ENCODE results near the gene FAM111A.

Gene FAM111A

DNA sequence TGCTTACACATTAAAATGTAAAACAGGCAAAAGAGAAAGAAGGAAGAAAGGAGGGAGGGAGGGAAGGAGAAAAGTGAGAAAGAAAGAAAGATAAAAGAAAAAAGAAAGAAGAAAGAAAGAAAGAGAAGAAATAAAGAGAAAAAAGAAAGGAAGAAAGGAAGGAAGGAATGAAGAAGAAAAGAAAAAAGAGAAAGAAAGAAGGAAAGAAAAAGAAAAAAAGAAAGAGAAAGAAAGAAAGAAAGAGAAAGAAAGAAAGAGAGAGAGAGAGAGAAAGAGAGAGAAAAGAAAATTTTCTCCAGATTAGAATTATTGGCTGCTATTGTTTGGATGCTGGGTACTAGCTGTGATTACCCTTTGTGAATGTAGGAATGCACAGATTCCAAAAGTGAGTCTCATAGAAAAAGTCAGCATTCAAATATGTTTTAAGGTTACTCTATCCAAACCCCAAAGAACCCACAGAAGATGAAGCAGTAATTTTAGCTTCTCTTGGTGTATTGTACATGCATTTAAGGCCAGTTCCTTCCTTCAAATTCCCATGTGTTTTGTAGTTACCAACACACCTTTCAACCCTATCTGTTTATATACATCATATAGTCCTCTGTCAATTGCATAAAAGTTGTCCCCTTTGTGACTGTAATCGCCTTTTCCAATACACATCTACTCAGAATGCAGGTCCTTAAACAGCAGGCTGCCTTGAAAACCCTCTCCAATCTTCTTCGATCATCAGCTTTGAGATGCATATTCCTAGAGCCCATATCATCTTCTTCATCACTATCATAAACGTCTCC is 789 bp upstream of the FAM111A start:
- DNase-seq, result peak; percentile 33

DNA sequence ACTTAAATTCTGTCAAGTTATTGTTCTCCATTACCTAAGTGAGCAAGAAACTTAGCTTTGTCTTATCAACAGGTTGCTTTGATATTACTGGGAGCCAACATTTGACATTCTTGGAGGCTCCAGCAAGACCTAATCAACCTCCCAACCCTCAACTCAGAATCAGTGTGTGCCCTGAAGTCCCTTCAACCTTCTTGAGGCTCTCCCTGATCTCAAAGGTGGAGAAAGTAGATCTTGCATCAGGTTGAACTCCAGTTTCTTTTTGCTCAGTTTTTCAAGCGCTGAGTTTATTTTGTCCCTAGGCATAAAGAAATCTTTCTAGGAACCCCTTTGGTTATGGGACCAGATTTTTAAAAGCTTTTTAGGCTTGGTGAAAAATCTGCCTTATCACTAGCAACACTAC is 1.4 kb downstream of the FAM111A start:
- DNase-seq, result no peak

DNA sequence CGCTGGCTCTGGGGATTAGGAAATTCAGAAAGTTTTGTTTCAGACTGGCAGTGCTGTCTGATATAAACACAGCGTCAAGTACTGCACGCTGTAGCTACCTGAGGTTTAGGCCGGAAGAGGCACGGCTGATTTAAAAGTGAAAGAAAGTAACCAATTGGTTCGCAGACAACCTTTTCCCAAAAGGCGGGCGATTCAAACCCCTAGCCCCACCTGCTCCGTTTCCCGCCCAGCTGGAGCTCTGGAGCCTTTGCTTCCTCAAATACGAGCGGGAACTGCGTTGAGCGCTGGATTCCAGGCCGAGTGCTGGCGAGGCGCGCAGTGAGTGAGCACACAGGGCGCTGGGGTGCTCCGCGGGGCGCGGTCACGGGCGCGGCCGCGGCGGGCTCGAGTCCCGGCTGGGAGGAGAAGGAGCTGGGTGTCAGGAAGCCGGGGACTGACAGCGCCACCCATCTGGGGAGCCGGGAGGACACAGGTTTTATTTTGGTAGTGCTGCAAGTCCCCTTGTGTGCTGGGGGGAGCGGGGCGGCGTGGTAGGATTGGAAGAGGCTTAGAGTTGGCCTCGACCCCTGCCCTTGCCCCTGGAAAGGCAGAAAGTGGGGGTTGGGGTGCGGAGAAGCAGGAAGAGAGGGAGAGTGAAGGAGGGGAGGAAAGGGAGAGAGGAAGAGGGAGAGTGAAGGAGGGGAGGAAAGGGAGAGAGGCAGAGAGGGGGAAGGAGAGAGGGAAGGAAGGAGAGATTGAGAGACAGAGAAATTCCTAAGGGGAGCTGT is 2.1 kb downstream of the FAM111A start:
- DNase-seq, result peak; percentile 93

DNA sequence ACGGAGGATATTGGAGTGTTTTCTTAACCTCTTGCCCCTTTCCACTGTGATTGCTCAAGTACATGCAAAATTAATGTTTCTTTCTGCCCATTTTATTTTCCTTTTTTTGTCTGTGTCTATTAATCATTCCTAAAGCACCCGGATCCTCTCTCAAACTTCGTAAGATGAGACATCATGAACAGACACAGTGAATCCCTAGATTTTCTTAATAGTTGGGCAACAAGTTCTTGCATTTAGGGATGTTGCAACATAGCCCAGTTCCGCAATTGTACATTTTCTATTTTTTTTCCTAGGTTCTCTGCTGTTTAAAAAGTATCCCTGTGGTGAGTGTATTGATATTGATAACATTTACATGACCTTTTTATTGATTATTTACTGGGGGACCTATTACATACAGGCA is 2.9 kb downstream of the FAM111A start:
- peak; percentile 27 for DNase-seq

DNA sequence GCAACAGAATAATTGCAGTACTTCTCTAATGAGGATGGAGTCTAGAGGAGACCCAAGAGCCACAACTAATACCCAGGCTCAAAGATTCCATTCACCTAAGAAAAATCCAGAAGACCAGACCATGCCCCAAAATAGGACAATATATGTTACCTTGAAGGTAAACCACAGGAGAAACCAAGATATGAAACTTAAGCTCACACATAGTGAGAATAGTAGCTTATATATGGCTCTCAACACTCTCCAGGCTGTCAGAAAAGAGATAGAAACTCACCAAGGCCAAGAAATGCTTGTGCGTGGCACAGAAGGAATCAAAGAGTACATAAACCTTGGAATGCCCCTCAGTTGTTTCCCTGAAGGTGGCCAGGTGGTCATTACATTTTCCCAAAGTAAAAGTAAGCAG is 9.1 kb downstream of the FAM111A start:
- DNase-seq, result no peak

DNA sequence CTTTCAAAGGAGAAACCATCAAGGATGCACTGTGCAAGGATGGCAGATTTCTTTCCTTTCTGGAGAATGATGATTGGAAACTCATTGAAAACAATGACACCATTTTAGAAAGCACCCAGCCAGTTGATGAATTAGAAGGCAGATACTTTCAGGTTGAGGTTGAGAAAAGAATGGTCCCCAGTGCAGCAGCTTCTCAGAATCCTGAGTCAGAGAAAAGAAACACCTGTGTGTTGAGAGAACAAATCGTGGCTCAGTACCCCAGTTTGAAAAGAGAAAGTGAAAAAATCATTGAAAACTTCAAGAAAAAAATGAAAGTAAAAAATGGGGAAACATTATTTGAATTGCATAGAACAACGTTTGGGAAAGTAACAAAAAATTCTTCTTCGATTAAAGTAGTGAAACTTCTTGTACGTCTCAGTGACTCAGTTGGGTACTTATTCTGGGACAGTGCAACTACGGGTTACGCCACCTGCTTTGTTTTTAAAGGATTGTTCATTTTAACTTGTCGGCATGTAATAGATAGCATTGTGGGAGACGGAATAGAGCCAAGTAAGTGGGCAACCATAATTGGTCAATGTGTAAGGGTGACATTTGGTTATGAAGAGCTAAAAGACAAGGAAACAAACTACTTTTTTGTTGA is 9.8 kb downstream of the FAM111A start:
- DNase-seq, result no peak

DNA sequence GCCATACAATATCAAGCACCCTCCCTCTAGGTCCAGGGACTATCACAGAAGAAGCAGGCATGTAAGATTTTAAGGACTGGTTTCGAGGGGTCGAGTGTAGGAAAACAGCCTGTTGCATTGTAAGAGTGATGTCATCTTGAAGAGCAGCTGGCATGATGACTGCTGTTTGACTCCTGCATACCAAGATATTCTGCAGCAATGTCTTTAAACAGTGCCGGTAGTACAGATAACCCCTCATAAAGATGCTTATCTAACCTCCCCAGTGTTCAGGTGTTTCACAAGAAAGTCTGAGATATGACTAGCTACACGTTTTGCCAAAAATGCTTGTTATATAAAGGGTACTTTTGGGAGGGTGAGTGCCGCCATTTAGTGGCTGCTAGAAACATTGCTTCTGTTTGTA is 12.0 kb downstream of the FAM111A start:
- DNase-seq, result no peak

DNA sequence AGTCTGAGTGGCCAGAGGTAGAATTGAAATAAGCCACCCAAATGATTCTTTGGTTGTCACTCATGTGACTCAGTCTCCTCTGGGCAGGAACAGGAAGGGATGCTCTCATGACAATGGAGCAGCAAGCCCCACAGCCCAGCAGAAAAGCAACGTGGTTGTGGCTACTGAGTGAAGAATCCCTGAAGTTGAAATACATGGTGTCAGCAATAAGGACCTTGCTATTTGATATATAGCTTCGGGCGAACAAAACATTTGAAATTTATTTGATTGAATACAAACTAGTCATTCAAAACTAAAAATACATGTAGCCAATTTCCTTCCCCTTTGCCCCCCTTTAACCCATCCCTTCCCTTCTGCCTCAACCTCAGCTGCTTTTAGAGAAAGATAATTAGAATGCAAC is 14.8 kb downstream of the FAM111A start:
- no peak for DNase-seq

DNA sequence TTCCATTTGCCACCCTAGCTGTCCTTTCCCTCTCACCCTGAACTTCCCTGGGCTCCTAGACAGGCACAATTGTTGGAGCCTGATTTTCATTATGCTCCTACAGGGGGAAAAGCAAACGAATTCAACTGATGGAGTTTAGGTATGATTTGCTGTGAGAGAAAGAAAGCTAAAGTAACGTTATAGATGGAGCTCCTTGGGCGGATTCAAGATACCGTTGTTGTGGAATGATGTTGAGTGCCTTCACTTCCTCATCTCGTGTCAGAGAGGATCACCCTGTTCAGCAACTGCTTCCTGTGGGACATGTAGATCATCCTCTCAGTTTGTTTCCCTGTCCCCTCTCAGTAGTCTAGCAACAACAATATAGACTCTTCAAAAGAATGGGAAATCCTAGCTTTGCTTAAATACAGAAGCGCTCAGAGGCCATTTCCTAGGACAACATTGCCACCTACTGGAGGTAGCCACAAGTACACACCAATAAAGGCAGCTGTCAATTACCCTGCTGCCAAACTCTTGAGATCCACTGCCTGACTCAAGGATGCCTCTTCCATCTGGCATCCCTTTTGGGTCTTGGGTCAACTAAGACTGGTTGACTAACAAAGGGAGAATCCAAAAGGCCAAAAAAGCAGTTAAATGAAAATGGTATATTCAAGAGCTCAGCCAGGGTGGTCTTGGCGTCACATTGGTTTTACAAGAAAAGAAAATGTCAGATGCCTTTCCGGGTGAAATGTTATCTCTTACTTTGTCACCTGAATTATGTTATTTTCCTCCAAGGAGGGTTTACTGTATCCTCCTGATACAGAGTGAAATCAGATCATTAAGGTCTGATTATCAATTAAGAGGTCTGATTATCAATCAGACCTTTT is 15.8 kb downstream of the FAM111A start:
- peak; percentile 25 for DNase-seq

DNA sequence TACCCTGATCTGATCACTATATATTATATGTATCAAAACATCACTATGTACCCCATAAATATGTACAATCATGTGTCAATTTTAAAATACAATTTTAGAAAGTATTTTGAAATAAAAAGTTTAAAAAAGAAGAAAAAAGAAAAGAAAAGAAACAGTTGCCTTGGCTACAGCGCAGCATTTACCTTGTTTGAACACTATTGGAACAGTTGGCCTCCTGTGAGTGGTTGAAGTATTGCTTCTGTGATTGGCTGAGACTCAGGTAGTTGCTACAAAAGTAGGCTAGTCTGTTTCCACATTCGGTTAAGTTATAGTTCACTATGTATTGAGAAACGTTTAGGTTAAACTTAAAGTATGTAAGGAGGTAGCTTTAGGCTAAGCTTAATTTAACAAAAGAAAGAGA is 21.4 kb downstream of the FAM111A start:
- DNase-seq, result no peak

DNA sequence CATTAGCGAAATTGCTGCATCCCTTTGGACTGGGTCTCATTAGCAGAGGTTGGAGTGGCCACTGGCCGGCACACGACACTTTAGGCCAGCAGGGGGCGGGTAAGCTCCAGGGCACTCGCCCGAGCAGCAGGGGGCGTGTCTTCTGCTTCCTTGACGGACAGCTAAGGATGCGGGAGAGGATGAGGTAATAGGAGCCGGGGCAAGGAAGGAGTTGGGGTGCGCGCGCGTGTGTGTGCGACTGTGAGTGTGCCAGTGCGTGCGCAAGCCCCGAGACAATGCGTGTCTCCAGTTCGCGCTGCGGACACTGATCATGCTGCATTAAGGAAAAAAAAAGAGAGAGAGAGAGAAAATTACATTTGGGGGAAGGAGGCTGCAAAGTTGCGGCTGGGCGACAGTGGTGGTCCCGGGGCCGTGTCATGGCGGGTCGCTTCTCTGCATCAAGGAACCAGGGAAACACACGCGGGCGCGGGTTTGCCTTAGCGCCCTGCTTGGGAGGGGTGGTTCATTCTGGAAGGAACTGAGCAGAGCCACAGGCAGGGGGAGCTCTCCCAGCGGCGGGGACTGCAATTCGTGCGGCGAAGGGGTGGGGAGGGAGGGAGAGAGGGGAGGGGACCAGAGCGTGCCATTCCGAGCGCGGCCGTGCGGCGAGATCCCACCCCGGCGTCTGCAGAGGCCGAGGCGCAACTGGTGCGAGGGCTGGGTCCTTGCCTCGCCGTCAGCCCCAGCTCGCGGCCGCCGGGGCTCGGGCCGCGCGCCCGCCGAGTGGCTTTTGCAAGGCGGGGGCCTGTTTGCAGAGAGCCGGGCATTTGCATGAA is 29.1 kb downstream of the FAM111A start, which contains the start of gene DTX4:
Gene DTX4 (plus strand): TSS at position 625 of the 815 bp plus-strand sequence. CDS start 464 bp downstream, outside the sequence.
- peak; percentile 81 for DNase-seq

DNA sequence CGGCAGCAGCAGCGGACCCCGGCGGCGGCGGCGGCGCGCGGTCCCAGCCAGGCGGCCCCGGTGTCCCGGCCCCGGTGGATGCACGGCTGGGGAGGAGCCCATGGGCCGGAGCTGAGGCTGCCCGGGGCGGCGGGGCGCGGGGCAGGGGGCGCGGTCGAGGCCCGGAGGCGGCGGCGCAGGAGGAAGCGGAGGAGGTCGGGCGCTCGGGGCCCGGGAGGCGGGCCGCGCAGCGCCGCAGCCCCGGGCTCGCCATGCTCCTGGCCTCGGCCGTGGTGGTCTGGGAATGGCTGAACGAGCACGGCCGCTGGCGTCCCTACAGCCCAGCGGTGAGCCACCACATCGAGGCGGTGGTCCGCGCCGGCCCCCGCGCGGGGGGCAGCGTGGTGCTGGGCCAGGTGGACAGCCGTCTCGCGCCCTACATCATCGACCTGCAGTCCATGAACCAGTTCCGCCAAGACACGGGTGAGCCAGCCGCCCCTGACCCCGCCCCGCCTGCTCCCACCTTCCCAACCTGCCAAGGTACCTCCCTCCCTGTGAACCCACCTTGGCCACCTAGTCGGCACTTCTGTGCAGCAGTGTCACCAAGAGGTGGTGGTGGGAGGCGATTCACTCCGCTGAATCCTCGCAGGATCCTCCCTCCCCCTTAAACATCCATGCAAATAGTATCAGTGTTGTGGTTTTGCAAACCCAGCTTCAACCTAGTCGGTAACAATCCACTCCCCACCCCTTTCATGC is 29.9 kb downstream of the FAM111A start:
- peak; percentile 7 for DNase-seq

DNA sequence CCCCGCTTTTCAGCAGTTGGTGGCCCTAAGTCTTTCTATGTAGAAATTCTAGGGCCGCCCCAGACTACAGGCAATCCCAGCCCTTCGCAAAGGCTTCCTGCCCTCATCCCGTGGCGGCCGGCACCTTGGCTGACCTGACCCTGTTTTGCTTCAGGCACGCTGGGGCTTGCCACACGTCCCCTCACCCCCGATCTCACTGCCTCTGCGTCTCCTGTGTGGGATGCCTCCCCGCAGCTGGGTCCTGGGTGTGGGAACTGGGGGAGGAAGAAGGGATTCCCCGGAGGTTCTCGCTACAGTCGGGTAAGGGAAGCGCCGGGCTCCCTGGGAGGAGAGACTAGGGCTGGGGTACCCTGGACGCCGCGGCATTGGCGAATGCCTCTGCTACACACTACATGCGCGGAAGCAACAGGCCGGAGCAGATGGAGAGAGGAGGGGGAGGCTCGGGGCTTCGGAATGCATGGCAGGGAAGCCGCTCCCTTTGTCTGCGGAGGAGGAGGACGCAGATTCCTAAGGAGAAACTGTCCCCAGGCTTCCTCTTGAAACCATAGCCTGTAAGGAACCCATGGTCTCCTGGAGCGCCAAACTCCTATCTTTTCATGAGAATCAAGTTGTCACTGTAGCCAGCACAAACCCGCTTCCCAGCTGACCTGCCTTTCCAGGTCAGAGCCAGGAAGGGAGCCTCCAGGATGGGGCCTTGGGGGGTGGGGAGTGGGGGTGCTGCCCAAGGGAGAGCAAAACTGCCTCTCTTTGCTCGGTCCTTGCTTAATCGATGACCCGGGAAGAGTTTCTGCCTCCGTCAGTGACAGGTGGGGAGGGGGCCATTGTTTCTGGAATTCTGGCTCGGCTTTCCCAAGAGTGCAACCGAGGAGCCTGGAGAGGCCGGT is 30.7 kb downstream of the FAM111A start:
- DNase-seq, result peak; percentile 41

DNA sequence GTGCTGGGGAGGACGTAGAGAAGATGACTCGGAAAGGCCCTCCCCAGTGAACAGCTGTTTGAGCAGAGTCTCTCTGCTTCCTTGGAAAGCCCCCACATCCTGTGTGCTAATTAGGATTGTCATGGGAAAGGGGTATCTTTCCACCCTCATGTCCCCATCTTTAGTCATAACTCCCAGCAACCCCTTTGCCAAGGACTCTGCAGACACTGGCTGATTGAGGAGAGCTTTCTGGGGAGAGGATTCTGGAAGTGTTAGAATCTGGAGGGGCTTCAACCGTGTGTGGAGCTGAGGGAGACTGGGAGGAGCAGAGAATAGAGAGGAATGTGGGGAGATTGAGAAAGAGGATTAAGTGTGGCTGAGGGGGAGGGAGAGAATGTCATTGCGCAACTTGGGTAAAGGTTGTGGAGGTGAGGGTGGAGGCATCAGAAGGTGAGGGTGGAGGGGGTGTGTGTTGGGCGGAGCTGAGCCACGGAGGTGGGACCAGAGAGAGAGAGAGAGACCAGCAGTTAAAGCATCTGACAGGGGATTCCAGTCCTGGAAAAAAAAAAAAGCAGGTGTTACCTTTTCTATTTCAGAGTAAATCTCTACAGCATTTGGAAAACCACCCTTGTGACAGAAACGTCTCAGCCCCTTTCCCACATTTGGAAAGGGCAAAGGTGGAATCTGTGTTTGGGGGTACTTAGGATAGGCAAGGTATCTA is 31.5 kb downstream of the FAM111A start:
- peak; percentile 83 for DNase-seq

DNA sequence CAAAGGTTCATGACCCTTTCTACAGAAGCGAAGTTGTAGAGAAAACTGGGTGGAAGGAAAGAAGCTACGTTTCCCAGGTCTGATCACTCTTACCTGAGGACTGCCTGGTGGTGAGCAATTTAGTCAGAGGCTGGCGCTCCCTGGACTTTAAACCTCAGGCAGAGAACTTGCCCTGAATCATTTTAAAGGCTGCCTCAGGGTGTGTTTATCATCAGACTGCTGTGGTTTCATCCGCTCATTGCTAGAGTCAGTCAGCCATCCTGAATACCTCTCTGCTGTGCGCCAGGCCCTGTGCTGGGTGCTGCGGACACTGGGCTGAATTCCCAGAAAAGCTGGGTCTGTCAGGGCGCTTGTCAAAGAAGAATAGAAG is 32.0 kb downstream of the FAM111A start:
- DNase-seq, result peak; percentile 92

DNA sequence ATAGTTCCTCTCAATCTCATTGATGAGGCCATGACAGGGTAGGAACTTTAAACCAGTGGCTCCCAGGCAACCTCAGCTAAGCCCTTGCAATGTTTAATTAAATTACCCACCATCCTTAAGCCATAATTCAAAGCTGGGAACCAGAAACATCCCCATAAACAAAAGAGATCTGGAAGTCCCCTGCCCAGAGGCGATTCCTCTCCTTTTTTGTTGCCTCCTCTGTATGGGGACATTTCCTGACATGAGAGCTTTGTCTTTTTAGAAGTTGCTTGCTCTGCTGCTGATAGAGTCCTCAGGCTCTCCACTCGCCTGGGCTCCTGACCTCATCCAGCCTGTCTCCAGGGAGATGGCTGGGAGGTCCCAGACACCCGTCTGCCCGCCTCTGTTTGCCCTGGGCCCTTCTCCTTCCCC is 32.4 kb downstream of the FAM111A start:
- DNase-seq, result no peak

DNA sequence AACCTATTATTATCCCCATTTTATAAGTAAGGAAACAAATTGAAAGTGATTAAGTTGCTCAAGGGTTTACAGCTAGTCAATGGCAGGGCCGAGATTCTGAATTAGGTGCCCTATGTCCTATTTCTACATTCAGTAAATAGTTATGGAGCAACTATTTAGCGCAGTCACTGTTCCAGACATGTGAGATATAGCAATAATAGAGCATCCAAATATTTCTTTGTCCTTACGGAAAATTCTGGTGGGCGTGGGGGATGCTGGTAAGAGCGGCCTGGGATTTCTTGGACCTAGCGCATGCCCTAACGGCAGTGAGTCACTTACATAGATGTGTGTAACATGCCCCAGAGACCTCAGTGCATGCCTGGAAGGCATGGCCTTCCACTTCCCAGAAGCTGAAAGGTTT is 33.7 kb downstream of the FAM111A start:
- no peak for DNase-seq

DNA sequence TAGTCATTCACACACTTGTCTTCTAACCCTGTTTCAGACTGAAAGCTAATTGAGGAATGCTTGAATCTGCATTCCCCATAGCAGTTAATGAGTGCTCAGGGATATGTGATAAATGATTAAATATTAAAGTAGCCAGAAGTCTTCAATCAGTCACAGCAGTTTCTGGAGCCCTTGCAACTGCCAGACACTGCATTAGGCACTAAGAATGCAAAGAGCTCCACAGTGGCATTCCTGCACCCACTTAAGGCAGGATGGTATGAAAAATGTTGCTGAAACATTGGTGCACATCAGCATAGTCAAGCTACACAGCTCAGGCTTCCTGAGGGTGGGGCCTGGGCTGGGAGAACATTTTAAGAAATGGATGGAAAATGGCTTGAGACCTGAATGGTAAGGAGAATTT is 35.7 kb downstream of the FAM111A start:
- no peak for DNase-seq

DNA sequence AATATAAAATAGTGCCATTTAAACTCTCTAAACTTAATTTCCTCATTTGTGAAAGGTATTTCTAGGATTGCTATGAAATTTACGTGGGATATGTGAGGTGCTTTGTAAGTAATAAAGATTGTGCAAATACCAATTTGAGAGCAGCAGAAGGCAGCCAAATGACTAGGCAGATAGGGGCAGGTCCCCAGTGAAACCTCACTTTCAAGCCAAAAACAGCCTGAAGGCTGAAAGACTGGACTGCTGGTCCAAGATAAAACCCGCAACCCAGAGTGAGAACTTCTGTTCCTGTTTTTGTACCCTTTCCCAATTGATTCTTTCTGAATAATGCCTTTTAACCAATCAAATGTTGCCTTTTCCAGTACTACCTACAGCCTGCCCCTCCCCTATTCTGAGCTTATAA is 36.5 kb downstream of the FAM111A start:
- DNase-seq, result no peak

All from NCI-H226 (cell line).